Measurements from ENCODE around the gene INTS14. TPM values are rescaled to one million over a fixed set of nuclear protein-coding genes. Genes with fewer than 3 reads are reported as not detected.

Gene INTS14
- total RNA-seq, 4 donors from 2014 or later, result 30.6 to 38.4 (median 36.0) TPM

- Histone ChIP-seq H3K36me3 (peaks cover 0 to 5% (median 0%) of the 10 kb centered on the region in 3 donors), H3K9me3 (no peaks in the 10 kb centered on the region), H3K4me1 (peaks cover 0 to 4% (median 2%) of the 10 kb centered on the region in 4 donors), H3K27ac (no peak overlapping the region), H3K27me3 (no peaks in the 10 kb centered on the region), H3K4me3 (no peak overlapping the region)
- 79 to 82% methylated on average over 2 of the region's 2 CpGs for WGBS, 2 donors
- DNase-seq (ENCODE audit: low spot score in 2 of 2), result no peak
- TF ChIP-seq EP300 (IDR thresholded peaks at IDR 0.05) (no peak), CTCF (IDR thresholded peaks at IDR 0.05) (no peak), POLR2A (IDR thresholded peaks at IDR 0.05) (no peak)
These were observed 22.8 kb upstream of the INTS14 start for GRCh38 chr15:65633752-65634151.

GRCh38 chr15:65632780-65633375 is 21.9 kb upstream of the INTS14 start:
- no peak for DNase-seq (ENCODE audit: low spot score in 2 of 2)
- no peak for TF ChIP-seq POLR2A (IDR thresholded peaks at IDR 0.05)
- TF ChIP-seq CTCF (IDR thresholded peaks at IDR 0.05), result no peak
- Histone ChIP-seq H3K27me3 (no peaks in the 10 kb centered on the region), H3K27ac (no peak overlapping the region), H3K36me3 (peaks cover 0 to 13% (median 0%) of the 10 kb centered on the region in 3 donors), H3K4me3 (no peak overlapping the region), H3K9me3 (no peaks in the 10 kb centered on the region), H3K4me1 (no peaks in the 10 kb centered on the region)
- WGBS, 2 donors, result 75 to 80% methylated on average over 4 of the region's 4 CpGs

GRCh38 chr15:65631503-65631902 is 20.6 kb upstream of the INTS14 start:
- Histone ChIP-seq H3K27me3 (no peaks in the 10 kb centered on the region), H3K27ac (no peak overlapping the region)
- WGBS, 2 donors, result 95 to 96% methylated on average over 6 of the region's 6 CpGs

GRCh38 chr15:65630760-65631159 is 19.8 kb upstream of the INTS14 start:
- no peak for DNase-seq (ENCODE audit: low spot score in 2 of 2)
- Histone ChIP-seq H3K9me3 (no peaks in the 10 kb centered on the region), H3K4me3 (no peak overlapping the region), H3K27me3 (no peaks in the 10 kb centered on the region), H3K27ac (no peak overlapping the region), H3K4me1 (no peaks in the 10 kb centered on the region), H3K36me3 (peaks cover 0 to 31% (median 0%) of the 10 kb centered on the region in 3 donors)
- WGBS, 2 donors, result 92 to 96% methylated on average over 5 of the region's 5 CpGs
- no peak for TF ChIP-seq EP300 (IDR thresholded peaks at IDR 0.05)
- no peak for TF ChIP-seq POLR2A (IDR thresholded peaks at IDR 0.05)
- no peak for TF ChIP-seq CTCF (IDR thresholded peaks at IDR 0.05)

More at GRCh38 chr15:65631503-65631902, 20.6 kb upstream of the INTS14 start:
- Histone ChIP-seq H3K4me1 (no peaks in the 10 kb centered on the region), H3K36me3 (peaks cover 0 to 23% (median 0%) of the 10 kb centered on the region in 3 donors), H3K9me3 (no peaks in the 10 kb centered on the region), H3K4me3 (no peak overlapping the region)
- no peak for TF ChIP-seq CTCF (IDR thresholded peaks at IDR 0.05)
- no peak for TF ChIP-seq POLR2A (IDR thresholded peaks at IDR 0.05)
- TF ChIP-seq EP300 (IDR thresholded peaks at IDR 0.05), result no peak
- DNase-seq (ENCODE audit: low spot score in 2 of 2), result no peak

- Histone ChIP-seq H3K36me3 (peaks cover 0 to 43% (median 0%) of the 10 kb centered on the region in 3 donors), H3K9me3 (no peaks in the 10 kb centered on the region), H3K4me3 (no peak overlapping the region), H3K4me1 (no peaks in the 10 kb centered on the region), H3K27me3 (no peaks in the 10 kb centered on the region), H3K27ac (no peak overlapping the region)
- TF ChIP-seq POLR2A (IDR thresholded peaks at IDR 0.05) (no peak), CTCF (IDR thresholded peaks at IDR 0.05) (no peak), EP300 (IDR thresholded peaks at IDR 0.05) (no peak)
- 91 to 94% methylated on average over 3 of the region's 3 CpGs for WGBS, 2 donors
- no peak for DNase-seq (ENCODE audit: low spot score in 2 of 2)
These were observed 18.6 kb upstream of the INTS14 start for GRCh38 chr15:65629548-65629947.
